ENCODE results near the gene CAMTA1. TPM values are rescaled to one million over a fixed set of nuclear protein-coding genes. Genes with fewer than 3 reads are reported as not detected.
"Not testable (repeated sequence)": the region's sequence is repeated elsewhere in the genome, so short reads cannot be mapped to it uniquely, and the experiment has no call there.

The CAMTA1 gene
- total RNA-seq, 6 experiments from 2014 or later: 78.1 to 96.6 (median 86.1) TPM

- DNase-seq: no peak
- no peaks in the 10 kb centered on the region for H3K36me3 Mint-ChIP-seq (ENCODE audit: low read depth)
- no peak overlapping the region for H3K4me3 Mint-ChIP-seq
- H3K27me3 Mint-ChIP-seq (ENCODE audit: insufficient read depth): peaks cover 52% of the 10 kb centered on the region
- TF ChIP-seq CTCF (IDR thresholded peaks at IDR 0.05): no peak
- H3K4me1 Mint-ChIP-seq (ENCODE audit: low read depth): no peaks in the 10 kb centered on the region
- H3K27ac Mint-ChIP-seq: no peak overlapping the region
- H3K9me3 Mint-ChIP-seq: peaks cover 10% of the 10 kb centered on the region
Observed at GRCh38 chr1:7688659-7689058, 903.4 kb downstream of the CAMTA1 start.

- not testable (repeated sequence) for H3K27ac Mint-ChIP-seq; H3K4me1 Mint-ChIP-seq (ENCODE audit: low read depth); H3K36me3 Mint-ChIP-seq (ENCODE audit: low read depth); DNase-seq; H3K4me3 Mint-ChIP-seq
- Mint-ChIP-seq H3K27me3 (ENCODE audit: insufficient read depth) (peaks cover 51% of the 10 kb centered on the region), H3K9me3 (peaks cover 15% of the 10 kb centered on the region)
Observed at GRCh38 chr1:7689307-7689706, 904.1 kb downstream of the CAMTA1 start.

- Mint-ChIP-seq H3K9me3 (peaks cover 15% of the 10 kb centered on the region), H3K36me3 (ENCODE audit: low read depth) (no peaks in the 10 kb centered on the region), H3K27me3 (ENCODE audit: insufficient read depth) (peaks cover 45% of the 10 kb centered on the region), H3K4me3 (no peak overlapping the region), H3K4me1 (ENCODE audit: low read depth) (no peaks in the 10 kb centered on the region), H3K27ac (no peak overlapping the region)
- DNase-seq: no peak
- no peak for TF ChIP-seq CTCF (IDR thresholded peaks at IDR 0.05)
Observed at GRCh38 chr1:7690076-7690475, 904.8 kb downstream of the CAMTA1 start.

GRCh38 chr1:7690496-7691182, 905.4 kb downstream of the CAMTA1 start:
- Mint-ChIP-seq H3K9me3 (peaks cover 15% of the 10 kb centered on the region), H3K27ac (no peak overlapping the region), H3K4me1 (ENCODE audit: low read depth) (no peaks in the 10 kb centered on the region), H3K27me3 (ENCODE audit: insufficient read depth) (peaks cover 41% of the 10 kb centered on the region), H3K36me3 (ENCODE audit: low read depth) (no peaks in the 10 kb centered on the region), H3K4me3 (no peak overlapping the region)
- TF ChIP-seq CTCF (IDR thresholded peaks at IDR 0.05): 0 out of 2 replicates have a peak, but pooled peaks have one; percentile 14
- DNase-seq: no peak

GRCh38 chr1:7691576-7691975, 906.3 kb downstream of the CAMTA1 start:
- TF ChIP-seq CTCF (IDR thresholded peaks at IDR 0.05): no peak
- peaks cover 39% of the 10 kb centered on the region for H3K27me3 Mint-ChIP-seq (ENCODE audit: insufficient read depth)
- no peak overlapping the region for H3K4me3 Mint-ChIP-seq
- H3K36me3 Mint-ChIP-seq (ENCODE audit: low read depth): no peaks in the 10 kb centered on the region
- no peak for DNase-seq
- peaks cover 15% of the 10 kb centered on the region for H3K9me3 Mint-ChIP-seq
- no peaks in the 10 kb centered on the region for H3K4me1 Mint-ChIP-seq (ENCODE audit: low read depth)
- no peak overlapping the region for H3K27ac Mint-ChIP-seq

GRCh38 chr1:7692005-7692404, 906.8 kb downstream of the CAMTA1 start:
- H3K4me3 Mint-ChIP-seq: no peak overlapping the region
- no peak for DNase-seq
- H3K9me3 Mint-ChIP-seq: peaks cover 15% of the 10 kb centered on the region
- no peaks in the 10 kb centered on the region for H3K4me1 Mint-ChIP-seq (ENCODE audit: low read depth)
- no peak for TF ChIP-seq CTCF (IDR thresholded peaks at IDR 0.05)
- no peak overlapping the region for H3K27ac Mint-ChIP-seq
- H3K36me3 Mint-ChIP-seq (ENCODE audit: low read depth): no peaks in the 10 kb centered on the region
- H3K27me3 Mint-ChIP-seq (ENCODE audit: insufficient read depth): peaks cover 37% of the 10 kb centered on the region

- not testable (repeated sequence) for H3K4me3 Mint-ChIP-seq; H3K27ac Mint-ChIP-seq; DNase-seq; H3K4me1 Mint-ChIP-seq (ENCODE audit: low read depth); H3K36me3 Mint-ChIP-seq (ENCODE audit: low read depth)
- H3K27me3 Mint-ChIP-seq (ENCODE audit: insufficient read depth): peaks cover 44% of the 10 kb centered on the region
- H3K9me3 Mint-ChIP-seq: peaks cover 15% of the 10 kb centered on the region
Observed at GRCh38 chr1:7693037-7693436, 907.8 kb downstream of the CAMTA1 start.
